HG02798 (cell line): ENCODE results near the gene NUP50.

Source experiments
- ATAC-seq: cut with Tn5 transposase; IDR thresholded peaks from one replicate; pipeline ENCODE4 v1.9.1; 2021; ENCODE audit warnings: mild to moderate bottlenecking; ENCODE audit not compliant: unreplicated experiment, poor library complexity

NUP50 gene, protein sequence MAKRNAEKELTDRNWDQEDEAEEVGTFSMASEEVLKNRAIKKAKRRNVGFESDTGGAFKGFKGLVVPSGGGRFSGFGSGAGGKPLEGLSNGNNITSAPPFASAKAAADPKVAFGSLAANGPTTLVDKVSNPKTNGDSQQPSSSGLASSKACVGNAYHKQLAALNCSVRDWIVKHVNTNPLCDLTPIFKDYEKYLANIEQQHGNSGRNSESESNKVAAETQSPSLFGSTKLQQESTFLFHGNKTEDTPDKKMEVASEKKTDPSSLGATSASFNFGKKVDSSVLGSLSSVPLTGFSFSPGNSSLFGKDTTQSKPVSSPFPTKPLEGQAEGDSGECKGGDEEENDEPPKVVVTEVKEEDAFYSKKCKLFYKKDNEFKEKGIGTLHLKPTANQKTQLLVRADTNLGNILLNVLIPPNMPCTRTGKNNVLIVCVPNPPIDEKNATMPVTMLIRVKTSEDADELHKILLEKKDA

DNA sequence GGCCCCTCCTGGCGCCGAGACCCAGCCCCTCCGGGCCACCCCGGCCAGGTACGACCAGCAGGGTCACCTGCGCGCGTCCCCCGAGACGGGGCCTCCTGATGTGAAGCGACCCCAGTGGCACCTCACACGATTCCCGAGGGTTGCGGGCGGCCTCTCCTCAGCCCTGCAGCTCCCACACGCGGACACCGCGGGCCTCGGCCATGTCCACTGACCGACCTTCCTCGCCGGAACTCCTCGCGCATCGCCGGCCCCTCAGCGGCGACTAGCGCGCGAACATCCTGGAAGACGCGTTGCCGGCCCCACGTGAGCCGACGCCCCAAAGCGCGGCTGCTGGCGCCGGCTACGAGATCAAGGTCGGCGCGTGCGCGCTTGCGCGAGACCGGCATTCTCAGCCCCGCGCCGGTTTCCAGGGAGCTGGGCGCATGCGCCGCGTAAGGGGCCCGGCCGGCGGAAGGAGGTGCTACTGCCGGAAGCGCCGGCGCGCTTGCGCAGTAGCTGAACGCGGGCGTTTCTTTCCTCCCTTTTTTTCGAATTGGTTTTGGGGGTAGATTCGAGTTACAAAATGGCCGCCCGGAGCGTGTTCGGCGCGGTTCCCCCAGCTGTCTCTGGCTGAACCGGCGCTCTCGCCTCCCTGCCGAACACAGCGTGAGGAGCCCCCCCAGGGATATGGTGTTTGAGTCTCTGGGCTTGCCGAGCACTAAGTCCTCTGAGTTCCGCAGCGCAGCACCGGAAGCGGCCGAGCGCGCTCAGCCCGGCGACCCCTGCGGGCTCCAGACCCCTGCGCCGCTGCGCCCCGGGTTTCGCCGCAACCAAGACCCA lies at the start of gene NUP50:
Gene NUP50 (plus strand): TSS at position 475 of the 819 bp plus-strand sequence. CDS start 4,253 bp downstream, outside the sequence.
- ATAC-seq, result peak; percentile 96

DNA sequence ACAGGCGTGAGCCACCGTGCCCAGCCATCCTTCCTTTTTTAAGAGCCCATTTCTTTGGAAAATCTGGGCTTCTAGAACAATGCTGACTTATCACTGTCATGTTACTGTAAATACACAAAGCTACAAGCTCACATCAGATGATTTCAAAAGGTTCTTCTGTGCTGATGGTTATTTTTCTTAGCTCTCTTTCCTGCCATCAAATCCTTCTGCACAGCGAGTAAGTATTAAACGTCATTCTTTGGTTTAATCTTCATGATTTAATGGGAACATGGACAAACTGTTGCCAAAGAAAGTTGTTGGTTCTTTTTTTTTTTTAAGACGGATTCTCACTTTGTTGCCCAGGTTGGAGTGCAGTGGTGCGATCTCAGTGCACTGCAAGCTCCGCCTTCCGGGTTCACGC lies 43.3 kb upstream of the NUP50 start:
- no peak for ATAC-seq

DNA sequence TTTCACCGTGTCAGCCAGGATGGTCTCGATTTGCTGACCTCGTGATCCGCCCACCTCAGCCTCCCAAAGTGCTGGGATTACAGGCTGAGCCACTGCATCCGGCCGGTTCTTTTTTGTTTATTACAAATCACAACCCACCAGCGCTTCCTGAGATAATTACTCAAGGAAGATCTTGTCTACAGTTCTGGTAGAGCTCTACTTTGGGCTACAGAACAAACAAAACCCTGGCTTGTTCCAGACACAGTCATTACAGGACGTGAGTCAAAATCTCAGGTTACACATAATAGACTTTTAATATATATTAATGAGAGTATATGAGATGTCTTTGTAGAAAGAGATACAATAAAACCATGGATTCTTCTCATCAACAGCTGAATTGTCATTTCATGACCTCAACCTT lies 42.8 kb upstream of the NUP50 start:
- ATAC-seq, result no peak

DNA sequence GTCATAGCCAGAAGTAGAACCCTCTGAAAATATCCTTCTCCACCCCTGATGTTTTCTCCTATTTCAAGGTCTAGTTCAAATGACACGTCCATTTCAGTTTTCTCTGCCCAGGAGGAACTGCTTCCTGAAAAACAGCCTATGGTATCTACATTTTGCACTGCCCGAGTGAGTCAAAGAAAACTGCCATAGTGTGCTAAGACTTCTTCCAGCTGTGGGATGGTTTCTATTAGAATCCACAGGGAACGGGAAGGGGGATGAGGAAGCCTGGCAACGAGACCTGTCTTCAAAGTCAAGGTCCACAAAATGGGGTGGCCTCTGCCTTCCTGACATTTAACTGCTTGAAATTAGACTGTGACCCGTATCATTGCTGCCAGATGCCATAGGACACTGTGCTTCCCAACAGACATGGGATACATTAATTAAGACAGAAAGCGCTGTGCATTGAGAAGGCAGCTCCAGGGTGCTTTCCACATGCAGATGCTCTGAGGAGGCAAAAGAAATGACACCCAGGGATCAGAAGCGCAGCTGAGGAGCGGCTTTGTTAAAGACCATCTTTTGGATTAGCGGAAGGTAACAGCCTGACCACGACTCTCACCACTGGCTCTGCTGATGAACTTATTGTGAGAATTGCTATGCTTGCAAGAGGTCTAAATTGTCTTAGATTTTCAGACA lies 39.4 kb upstream of the NUP50 start:
- no peak for ATAC-seq

DNA sequence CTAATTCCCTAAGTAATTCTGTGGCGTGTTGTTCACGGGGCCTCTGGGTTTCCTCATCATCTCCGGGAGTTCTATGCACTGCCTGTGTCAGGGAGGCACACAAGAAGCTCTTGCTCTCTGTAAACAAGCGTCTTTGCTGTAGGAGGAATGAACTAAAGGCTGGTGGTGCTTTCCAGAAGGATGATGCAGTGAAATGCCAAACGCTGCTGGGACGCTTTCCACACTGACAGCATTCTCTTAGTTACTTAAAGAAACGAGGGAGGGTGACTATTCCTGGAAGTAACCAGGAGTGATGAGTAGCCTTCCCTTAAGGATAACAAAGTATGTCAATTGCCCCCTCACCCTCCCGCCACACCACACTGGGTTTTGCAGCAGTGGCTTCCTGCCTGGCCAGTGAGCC lies 38.5 kb upstream of the NUP50 start:
- ATAC-seq, result no peak

DNA sequence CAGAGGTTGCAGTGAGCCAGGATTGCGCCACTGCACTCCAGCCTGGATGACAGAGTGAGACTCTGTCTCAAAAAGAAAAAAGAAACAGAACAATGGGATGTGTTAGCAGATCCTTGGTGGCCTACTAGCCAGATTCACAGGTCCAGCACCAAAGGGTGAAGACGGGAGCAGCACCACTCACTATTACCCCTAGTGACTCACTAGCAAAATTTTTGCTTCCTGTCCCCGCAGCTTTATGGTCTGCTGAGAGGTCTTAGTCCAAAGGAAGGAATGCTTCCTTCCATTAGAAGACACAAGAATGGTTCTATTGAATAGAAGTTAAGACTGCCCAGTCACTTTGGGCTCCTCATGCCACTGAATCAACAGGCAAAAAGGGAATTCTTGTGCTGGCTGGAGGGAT lies 35.9 kb upstream of the NUP50 start:
- ATAC-seq, result no peak

DNA sequence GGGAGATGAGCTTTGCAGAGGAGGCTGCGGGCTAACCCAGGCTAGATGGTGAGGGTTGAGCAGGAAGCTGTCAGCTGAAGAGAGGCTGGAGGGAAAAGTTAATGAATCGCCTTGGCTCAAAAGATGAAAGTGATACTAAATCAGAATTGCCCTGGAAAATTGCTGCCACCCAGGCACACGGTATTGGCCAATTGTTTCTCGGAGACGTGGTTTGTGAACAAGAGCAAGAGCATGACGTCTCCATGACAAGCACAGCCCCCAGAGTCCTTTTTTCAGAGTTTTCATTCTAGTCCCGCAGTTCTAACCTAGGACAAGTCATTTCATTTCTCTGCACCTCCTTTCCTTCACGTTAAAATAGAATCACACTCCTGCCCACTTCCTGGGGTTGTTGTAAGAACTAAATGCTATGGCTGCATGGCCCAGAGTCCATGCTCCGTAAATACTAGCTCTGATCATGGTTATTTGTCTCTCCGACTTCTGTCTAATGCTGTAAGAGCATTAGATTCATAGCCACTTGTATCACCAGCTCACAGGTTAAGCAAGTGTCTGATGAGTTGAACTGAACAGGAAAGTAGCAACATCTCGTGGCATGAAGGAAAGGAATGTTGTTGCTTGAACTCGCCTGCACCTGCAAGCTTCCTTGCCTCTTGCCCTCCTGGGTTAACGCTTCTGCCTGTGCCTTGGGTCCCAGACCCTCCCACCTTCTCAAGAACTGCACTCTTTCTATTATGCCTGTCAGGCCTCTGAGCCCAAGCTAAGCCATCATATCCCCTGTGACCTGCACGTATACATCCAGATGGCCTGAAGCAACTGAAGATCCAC lies 33.8 kb upstream of the NUP50 start:
- no peak for ATAC-seq

DNA sequence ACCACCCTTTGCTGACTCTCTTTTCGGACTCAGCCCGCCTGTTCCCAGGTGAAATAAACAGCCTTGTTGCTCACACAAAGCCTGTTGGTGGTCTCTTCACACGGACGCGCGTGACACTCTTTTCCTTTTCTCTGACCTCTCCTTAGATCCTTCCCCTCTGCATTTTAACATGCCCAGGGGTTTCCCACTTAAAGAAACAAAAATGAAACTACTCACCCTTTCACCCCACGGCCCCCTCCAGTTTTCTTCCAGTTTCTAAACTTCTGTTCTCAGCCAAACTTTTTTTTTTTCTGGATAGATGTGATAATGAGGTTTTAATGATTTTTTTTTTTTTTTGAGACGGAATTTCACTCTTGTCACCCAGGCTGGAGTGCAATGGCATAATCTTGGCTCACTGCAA lies 32.8 kb upstream of the NUP50 start:
- ATAC-seq, result no peak

DNA sequence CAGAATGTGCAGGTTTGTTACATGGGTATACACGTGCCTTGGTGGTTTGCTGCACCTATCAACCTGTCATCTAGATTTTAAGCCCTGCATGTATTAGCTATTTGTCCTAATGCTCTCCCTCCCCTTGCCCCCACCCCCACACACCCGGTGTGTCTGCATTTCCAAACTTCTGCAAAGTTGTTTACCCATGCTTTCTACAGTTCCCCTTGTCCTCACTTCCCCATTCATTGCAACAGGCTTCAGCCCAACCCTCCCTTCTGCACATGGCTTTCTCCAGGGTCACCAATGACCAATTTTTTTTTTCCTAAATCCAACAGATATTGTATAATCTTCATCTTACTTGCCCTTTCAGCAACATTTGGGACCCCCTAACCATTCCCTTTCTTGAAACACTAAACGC lies 32.0 kb upstream of the NUP50 start:
- no peak for ATAC-seq

DNA sequence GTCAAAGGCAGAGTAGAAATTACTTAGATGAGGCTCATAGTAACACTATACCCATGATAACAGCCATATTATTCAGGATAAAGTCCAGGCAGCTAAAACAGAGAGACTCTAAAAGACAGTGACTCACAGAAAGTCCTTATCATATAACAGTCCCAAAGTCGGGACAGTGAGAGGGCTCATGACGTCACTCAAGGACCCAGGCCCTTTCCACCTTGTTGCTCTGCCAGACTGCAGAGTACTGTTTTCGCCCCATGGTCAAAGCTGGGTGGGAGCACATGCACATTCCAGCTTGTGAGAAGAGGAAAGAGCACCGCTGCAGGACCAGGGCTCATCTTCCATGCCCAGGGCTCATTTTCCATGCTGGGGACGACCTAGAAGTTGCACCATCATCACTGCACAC lies 29.4 kb upstream of the NUP50 start:
- no peak for ATAC-seq

DNA sequence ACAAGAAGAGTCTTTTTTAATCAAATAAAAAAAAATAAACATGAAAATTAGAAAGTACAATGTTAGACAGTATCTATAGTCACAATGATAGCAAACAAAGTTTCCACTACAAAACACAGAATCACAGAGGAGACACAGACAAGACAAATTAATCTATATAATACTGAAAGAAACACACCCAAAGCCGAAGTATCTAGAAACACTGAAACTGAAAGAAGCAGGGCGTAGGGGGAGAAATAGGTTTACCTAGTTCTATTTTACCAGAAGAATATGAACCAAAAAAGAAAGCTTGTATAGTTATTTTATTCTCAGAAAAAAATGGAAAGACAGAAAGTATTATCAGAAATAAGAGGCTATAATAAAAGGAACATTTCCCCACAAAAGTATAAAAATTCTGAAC lies 27.1 kb upstream of the NUP50 start:
- ATAC-seq, result no peak

DNA sequence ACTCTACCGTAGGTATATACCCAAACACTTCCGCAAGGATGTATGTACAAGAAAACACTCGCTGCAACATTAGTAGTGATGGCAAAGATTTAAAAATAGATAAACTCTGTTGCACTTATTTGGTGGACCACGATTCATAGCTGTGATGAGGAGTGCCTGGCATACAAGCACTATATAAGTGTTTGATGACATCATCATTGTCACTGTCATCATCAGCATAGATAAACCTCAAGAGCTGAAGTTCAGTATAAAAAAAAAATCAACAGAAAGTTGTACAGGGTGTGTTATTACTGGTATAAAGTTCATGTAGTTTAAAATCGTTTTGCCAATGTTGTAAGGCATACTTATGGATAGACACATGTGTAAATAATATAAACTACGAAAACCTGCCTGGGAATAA lies 24.0 kb upstream of the NUP50 start:
- ATAC-seq, result no peak

DNA sequence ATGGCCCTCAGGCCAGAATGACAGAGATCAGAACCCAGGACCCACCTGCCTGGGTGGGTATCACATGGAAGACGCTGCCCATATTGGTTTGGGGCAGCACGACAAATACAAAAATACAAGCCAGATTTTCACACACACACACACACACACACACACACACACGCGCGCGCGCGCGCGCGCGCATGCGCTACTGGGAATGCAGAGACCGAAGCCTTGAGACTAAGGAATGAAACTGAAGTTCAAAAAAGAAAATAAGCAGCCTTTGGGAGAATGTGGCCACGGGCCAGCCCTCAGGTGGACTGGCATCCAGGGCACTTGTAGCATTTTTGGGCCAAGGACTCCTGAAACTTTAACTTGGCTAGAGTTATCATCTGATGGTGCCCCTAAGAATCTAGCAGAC lies 21.3 kb upstream of the NUP50 start:
- ATAC-seq, result no peak

DNA sequence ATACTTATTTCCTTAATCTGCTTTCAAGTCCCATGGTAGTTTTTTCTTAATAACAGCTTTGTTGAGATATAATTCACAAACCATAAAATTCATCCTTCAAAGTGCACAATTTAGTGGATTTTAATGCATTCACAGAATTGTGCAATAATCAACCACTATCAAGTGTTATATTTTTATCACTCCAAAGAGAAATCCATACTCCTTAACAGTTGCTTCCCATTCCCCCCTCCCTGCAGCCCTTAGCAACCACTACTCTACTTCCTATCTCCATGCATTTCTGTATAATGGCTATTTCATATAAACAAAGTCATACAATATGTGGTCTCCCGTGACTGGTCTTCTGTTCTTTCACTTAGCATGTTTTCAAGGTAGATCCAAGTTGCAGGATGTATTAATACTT lies 18.8 kb upstream of the NUP50 start:
- no peak for ATAC-seq

DNA sequence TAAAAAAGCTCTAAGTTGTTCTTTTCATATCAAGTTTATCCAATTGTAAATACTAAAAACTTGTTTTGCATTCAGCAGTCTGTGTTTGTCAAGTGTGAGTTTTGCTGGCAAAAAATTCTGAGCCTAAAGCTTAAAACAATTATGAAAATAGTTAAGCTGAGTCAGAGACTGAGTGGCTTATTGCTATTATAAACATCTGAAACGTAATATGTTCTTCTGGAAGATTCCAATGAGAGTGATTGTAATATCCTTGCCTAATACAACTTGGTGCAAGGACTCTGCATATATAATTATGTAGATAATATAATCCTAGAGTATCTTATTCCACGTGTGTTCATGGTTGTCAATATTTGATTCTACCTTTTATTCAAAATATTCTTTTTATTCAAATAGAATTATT lies 14.1 kb upstream of the NUP50 start:
- no peak for ATAC-seq

DNA sequence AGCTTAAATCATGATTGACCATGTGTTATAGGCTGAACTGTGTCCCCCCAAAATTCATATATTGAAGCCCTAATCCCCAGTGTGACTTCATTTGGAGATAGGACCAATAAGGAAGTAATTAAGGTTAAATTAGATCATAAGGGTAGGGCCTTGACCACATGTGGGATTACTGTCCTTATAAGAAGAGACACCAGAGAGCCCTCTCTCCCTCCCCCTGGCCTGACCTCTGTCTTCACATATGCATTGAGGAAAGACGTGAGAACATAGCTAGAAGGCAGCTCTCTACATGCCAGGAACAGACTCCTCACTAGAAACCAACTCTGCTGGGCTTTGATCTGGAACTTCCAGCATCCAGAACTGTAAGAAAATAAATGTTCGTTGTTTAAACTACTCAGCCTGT lies 13.6 kb upstream of the NUP50 start:
- no peak for ATAC-seq

DNA sequence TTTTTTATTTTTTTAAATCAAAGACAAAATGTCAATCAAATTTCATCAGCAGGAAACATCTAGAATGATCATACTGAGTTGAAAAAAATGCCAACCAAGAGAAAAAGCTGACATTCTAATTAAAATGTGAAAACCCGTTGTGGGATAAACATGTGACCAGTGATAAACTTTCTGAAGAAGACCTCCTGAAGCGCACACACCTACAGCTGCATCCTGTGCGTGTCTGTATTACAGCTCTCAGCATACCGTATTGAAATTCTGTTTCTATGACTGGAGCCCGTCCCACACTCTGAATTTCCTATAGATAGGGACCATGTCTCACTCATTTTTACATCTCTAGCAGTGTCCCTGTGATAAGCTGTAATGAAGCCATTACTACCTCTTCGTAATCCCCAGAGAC lies 12.2 kb upstream of the NUP50 start:
- ATAC-seq, result no peak

DNA sequence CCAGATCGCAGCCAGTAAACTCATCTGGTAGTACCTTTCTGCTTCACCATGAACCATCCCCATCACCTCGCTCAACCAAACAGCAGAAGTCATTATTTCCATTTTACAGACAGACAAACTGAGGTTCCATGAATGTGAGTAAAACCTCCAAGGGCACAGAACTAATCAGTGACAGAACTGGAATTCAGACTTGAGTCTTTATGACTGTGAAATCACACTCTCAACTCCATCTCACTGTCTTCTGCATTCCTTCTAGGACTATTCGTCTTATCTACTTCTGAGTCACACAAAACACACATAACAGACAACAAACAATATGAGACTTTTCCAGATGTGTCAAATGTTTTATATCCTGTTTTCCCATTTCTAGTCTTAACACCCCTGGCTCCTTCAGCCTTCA lies 9.3 kb upstream of the NUP50 start:
- ATAC-seq, result no peak

DNA sequence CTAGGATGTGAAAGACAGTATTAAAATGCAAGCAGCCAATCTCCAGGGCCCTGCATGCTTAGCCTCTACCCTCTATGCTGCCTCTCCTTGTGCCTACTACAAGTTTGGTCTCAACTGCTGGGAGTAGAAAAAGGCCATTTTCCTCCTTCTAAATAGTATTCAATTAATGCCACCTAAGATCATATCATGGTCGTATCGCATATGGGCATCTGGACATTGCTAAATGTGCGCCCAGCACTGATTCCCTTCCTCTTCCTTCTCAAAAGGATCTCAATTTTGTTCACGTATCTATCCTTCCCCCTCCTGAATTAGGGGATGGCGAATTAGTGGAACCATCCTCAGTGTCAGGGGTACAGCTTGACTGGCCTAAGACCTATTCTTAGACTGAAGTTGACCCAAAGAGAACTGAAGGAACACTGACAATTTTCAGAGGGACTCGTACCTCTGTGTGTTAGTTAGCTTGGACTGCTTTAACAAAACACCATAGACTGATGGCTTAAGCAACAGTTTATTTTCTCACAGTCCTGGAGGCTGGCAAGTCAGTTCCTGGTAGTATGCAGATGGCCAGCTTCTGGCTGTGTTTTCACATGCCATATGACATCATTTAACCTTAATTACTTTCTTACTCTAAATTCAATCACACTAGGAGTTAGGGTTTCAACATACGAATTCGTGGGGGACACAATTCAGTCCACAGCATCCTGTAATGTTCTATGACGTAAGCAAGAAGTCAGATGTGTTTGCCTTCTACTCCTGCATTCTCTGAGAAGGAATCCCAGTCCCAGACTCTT lies 8.5 kb upstream of the NUP50 start:
- ATAC-seq, result no peak
